Endodermal cell (in vitro differentiated cells): ENCODE measurements around the gene LRFN4. TPM values are rescaled to one million over a fixed set of nuclear protein-coding genes. Genes with fewer than 3 reads are reported as not detected.

ENCODE experiments used
- DNase-seq: peaks from one replicate; pipeline ENCODE4 v3.0.0-alpha.2; 2017
- H3K27ac ChIP-seq: 2 replicates; pipeline ENCODE4 v1.5.1; 2013; ENCODE audit warnings: mild to moderate bottlenecking, low read depth, low read length, moderate library complexity
- H3K27me3 ChIP-seq: 2 replicates; pipeline ENCODE4 v1.6.1; 2013; ENCODE audit warnings: mild to moderate bottlenecking, low read length, moderate library complexity; ENCODE audit not compliant: insufficient read depth, control insufficient read depth, poor library complexity, severe bottlenecking
- H3K36me3 ChIP-seq: 2 replicates; pipeline ENCODE4 v1.7.0; 2013; ENCODE audit warnings: mild to moderate bottlenecking, low read length, moderate library complexity; ENCODE audit not compliant: control insufficient read depth, insufficient read depth
- H3K4me1 ChIP-seq: one replicate; pipeline ENCODE4 v1.7.0; 2013; ENCODE audit warnings: low read length; ENCODE audit not compliant: control insufficient read depth, insufficient read depth
- H3K4me3 ChIP-seq: 2 replicates; pipeline ENCODE4 v1.5.1; 2013; ENCODE audit warnings: mild to moderate bottlenecking, low read length, moderate library complexity
- H3K9ac ChIP-seq: 2 replicates; pipeline ENCODE4 v1.6.1; 2013; ENCODE audit warnings: mild to moderate bottlenecking, low read length, moderate library complexity; ENCODE audit not compliant: poor library complexity, severe bottlenecking; ENCODE audit errors: extremely low read depth
- H3K9me3 ChIP-seq: 2 replicates; pipeline ENCODE4 v1.6.1; 2013; ENCODE audit warnings: mild to moderate bottlenecking, low read length, moderate library complexity; ENCODE audit not compliant: control insufficient read depth
- H3K27ac Mint-ChIP-seq: 2 replicates; pipeline ENCODE4 v1.8.0; 2020; ENCODE audit warnings: mixed read lengths
- H3K27me3 Mint-ChIP-seq: 2 replicates; pipeline ENCODE4 v1.8.0; 2021; ENCODE audit warnings: mild to moderate bottlenecking, mixed read lengths; ENCODE audit not compliant: insufficient read depth
- H3K36me3 Mint-ChIP-seq: 2 replicates; pipeline ENCODE4 v1.8.0; 2020; ENCODE audit warnings: low read depth, mixed read lengths
- H3K4me1 Mint-ChIP-seq: 2 replicates; pipeline ENCODE4 v1.8.0; 2020; ENCODE audit warnings: mixed read lengths
- H3K4me3 Mint-ChIP-seq: 2 replicates; pipeline ENCODE4 v1.8.0; 2020; ENCODE audit warnings: mild to moderate bottlenecking, moderate library complexity, mixed read lengths
- H3K9me3 Mint-ChIP-seq: 2 replicates; pipeline ENCODE4 v1.8.0; 2020; ENCODE audit warnings: mild to moderate bottlenecking, mixed read lengths
- WGBS, 2 experiments: methylation state at CpG; one replicate each; pipeline versions ENCODE4 v1.1.5 to v1.1.7; 2013; ENCODE audit warnings: missing lambda C conversion rate in 2 of 2, mixed read lengths in 1 of 2; ENCODE audit not compliant: insufficient coverage in 1 of 2, insufficient read length in 1 of 2; 5-methylcytosine and 5-hydroxymethylcytosine counted together
- total RNA-seq, 2 donors: library from RNA; stranded (reverse); fragmentation: NEBNext Ultra II Directional in 1 of 2; extraction: Animal tissue kit (Norgen Biotek cat#: 25700) in 1 of 2; gene quantifications; 2 replicates in 1 of 2; 3 replicates in 1 of 2; pipeline ENCODE4 v1.2.1, GENCODE V29; 2021
- TF ChIP-seq, protein P1 (sequence below): fragments of 200-600 bp; sonication (generic); conservative IDR thresholded peaks from 2 replicates; pipeline ENCODE4 v1.5.0; 2021; ENCODE audit warnings: antibody characterized with exemption, mild to moderate bottlenecking

Gene LRFN4
- total RNA-seq, 2 donors from 2014 or later, result 23.2 to 26.2 TPM

DNA sequence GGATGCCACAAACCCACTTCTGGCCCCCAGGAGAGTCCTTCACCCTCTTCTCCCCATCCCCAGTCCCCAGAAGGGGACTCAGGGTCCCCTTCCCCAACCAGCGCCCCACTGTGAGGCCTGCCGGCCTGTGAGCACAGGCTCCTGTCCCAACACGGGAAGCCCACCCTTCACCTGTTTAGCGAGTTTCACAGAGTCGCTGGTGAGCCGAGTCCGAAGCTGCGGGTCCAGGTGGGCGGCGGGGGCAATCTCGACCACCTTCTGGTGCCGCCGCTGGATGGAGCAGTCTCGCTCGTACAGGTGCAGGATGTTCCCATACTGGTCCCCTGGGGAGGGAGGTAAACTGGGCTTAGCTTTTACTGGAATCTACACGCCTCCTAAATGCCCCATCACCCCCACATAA lies 13.3 kb downstream of the LRFN4 start:
- Histone ChIP-seq H3K9ac (no peak overlapping the region), H3K27me3 (peaks cover 6% of the 10 kb centered on the region), H3K4me1 (no peaks in the 10 kb centered on the region), H3K27ac (no peak overlapping the region), H3K36me3 (no peaks in the 10 kb centered on the region), H3K4me3 (no peak overlapping the region), H3K9me3 (no peaks in the 10 kb centered on the region)
- Mint-ChIP-seq H3K27me3 (peaks cover 9% of the 10 kb centered on the region), H3K4me1 (no peaks in the 10 kb centered on the region), H3K9me3 (no peaks in the 10 kb centered on the region), H3K27ac (no peak overlapping the region), H3K4me3 (no peak overlapping the region), H3K36me3 (no peaks in the 10 kb centered on the region)
- DNase-seq, result no peak
- TF ChIP-seq, protein P1, sequence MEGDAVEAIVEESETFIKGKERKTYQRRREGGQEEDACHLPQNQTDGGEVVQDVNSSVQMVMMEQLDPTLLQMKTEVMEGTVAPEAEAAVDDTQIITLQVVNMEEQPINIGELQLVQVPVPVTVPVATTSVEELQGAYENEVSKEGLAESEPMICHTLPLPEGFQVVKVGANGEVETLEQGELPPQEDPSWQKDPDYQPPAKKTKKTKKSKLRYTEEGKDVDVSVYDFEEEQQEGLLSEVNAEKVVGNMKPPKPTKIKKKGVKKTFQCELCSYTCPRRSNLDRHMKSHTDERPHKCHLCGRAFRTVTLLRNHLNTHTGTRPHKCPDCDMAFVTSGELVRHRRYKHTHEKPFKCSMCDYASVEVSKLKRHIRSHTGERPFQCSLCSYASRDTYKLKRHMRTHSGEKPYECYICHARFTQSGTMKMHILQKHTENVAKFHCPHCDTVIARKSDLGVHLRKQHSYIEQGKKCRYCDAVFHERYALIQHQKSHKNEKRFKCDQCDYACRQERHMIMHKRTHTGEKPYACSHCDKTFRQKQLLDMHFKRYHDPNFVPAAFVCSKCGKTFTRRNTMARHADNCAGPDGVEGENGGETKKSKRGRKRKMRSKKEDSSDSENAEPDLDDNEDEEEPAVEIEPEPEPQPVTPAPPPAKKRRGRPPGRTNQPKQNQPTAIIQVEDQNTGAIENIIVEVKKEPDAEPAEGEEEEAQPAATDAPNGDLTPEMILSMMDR, result no peak
- WGBS, 2 experiments, result 95 to 96% methylated on average over 9 to 16 of the region's 16 CpGs

DNA sequence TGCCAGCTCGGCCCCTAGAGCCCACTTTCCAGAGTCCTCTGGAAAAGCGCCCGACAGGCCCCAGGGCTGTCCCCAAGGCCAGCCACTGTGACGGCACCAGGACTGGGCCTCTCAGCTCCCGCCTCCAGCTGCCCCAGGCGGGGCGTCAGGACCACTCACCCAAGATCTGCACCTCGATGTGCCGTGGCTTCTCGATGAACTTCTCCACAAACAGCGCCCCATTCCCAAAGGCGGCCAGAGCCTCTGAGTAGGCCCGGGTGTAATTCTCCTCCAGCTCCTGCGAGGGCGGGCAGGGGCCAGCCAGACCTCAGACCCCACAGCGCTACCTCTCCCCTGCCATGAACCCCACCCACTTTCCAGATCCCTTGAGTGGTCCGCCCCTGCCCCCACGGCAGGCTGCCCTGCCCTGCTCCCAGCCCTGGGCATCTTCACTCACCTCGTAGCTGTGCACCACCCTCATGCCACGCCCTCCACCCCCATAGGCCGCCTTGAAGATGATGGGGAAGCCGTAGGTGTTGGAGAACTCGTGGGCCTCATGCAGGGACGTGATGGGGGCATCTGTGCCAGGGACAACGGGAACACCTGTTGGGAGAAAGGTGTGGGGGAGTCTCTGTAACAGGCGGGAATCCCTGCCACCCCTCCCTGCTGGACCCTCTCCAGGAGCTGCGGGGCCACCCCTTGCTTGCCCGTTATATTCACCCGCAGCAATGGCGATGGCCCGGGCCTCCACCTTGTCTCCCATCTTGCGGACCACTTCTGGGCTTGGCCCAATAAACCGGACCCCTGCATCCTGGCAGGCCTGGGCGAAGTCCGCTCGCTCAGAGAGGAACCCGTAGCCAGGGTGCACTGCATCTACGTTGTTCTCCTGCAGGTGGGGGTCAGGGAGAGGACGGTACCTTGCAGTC lies 14.0 kb downstream of the LRFN4 start:
- Histone ChIP-seq H3K9ac (no peak overlapping the region), H3K27ac (no peak overlapping the region), H3K27me3 (peaks cover 6% of the 10 kb centered on the region), H3K9me3 (no peaks in the 10 kb centered on the region), H3K4me3 (no peak overlapping the region), H3K36me3 (no peaks in the 10 kb centered on the region), H3K4me1 (peaks cover 1% of the 10 kb centered on the region)
- H3K36me3 Mint-ChIP-seq, result no peaks in the 10 kb centered on the region
- H3K27me3 Mint-ChIP-seq, result peaks cover 17% of the 10 kb centered on the region
- no peak overlapping the region for H3K27ac Mint-ChIP-seq
- WGBS, 2 experiments, result 93 to 95% methylated on average over 26 to 39 of the region's 39 CpGs
- TF ChIP-seq, protein P1, result no peak
- H3K4me3 Mint-ChIP-seq, result no peak overlapping the region
- H3K4me1 Mint-ChIP-seq, result peaks cover 2% of the 10 kb centered on the region
- no peaks in the 10 kb centered on the region for H3K9me3 Mint-ChIP-seq
- DNase-seq, result no peak

DNA sequence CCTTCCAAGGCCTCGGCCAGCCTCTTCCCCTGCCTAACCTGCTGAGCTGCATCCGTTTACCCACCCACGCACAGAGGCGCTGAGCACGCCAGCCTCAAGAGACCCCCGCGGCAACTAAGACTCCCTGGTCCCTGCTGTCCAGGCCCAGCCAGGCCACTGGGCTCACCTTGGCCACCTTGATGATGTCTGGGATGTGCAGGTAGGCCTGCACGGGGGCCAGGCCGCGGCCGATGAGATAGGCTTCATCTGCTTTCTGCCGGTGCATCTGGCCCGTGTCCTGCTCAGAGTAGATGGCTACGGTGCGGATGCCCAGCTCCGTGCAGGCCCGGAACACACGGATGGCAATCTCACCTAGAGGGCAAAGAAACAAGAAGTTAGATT lies 14.6 kb downstream of the LRFN4 start:
- TF ChIP-seq, protein P1, result no peak
- Histone ChIP-seq H3K9me3 (no peaks in the 10 kb centered on the region), H3K27ac (no peak overlapping the region), H3K4me1 (peaks cover 4% of the 10 kb centered on the region), H3K36me3 (no peaks in the 10 kb centered on the region), H3K27me3 (peaks cover 6% of the 10 kb centered on the region), H3K4me3 (no peak overlapping the region), H3K9ac (no peak overlapping the region)
- no peak for DNase-seq
- Mint-ChIP-seq H3K27me3 (peaks cover 19% of the 10 kb centered on the region), H3K4me3 (no peak overlapping the region), H3K4me1 (peaks cover 8% of the 10 kb centered on the region), H3K27ac (no peak overlapping the region), H3K36me3 (no peaks in the 10 kb centered on the region), H3K9me3 (no peaks in the 10 kb centered on the region)
- 96 to 97% methylated on average over 18 of the region's 18 CpGs for WGBS, 2 experiments
